ENCODE data around the gene C17orf50.

The C17orf50 gene

GRCh38 chr17:35760587-35760986 lies at the start of gene C17orf50:
TSS of gene C17orf50 (plus strand) at chr17:35760887. CDS start at chr17:35760942, 55 bp downstream.
- no peak for DNase-seq (ENCODE audit: low read depth)

- DNase-seq (ENCODE audit: low read depth), result no peak
Observed at GRCh38 chr17:35710950-35711349, 49.7 kb upstream of the C17orf50 start.

DNA sequence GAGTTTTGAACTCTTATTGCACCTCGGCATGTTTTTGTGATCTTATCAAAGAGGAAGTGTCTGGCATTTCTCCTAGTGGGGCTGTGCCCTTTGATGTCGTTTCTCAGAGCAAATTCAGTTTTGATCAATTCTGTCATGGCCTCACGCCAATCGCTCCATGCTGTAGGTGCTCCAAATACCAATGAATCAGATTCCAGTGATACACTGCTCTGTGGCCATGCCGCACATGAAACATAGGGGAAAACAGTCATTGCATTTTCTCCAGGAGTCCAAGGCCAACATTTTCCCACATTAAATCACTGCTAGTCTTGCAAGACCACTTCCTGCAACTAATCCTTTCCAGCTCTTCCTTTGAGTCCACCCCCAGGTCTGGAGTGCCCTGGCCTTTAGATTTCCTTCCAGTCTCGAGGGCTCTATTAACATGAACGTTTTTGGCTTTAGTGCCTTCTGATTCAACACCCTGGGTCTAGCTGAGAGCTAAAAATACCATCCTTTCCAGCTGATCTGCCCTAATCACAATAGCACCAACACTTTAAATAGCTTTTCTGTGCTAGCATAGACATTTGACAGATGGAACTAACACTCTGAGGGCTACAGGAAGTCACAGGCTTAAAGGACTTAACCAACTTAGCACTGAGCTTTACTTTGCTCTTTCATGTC lies 47.5 kb upstream of the C17orf50 start:
- DNase-seq (ENCODE audit: low read depth), result no peak

DNA sequence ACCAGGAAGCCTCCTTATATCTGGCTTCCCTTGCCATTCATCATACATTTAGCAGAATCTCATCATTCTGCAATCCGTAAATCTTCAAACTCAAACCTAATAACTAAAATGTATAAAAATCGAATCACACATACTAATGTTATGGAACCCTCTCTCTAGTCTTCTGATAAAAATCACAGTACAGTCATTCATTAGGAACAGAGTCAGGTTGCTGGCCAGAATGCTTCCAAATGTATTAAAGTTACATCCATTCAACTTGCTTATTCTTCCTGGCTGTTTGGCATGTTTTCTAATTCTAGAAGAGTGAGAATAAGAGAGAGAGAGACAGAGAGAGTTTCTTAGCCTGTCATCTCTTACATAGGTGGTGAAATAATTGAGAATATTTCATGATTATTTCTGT lies 45.7 kb upstream of the C17orf50 start:
- DNase-seq (ENCODE audit: low read depth), result no peak

DNA sequence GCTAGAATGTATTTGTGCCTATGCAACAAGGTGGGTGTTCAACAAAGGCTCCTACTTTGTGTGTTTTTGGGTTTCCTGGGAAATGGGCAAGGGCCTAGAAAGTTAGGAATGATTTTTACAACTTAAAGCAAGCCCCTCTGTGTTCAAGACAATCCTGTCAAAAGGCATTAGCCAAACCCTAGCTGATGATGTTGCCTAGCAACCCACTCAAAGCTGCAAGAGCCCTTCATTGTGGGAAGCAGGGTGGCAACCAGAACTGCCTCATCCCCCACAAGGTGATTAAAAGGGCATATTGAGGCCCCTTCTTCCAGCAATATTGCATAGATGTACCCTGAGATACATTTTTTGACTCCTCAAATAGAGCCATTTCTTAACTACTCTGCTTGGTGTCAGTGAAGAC lies 45.3 kb upstream of the C17orf50 start:
- no peak for DNase-seq (ENCODE audit: low read depth)

- no peak for DNase-seq (ENCODE audit: low read depth)
Observed at GRCh38 chr17:35716173-35716572, 44.5 kb upstream of the C17orf50 start.

DNA sequence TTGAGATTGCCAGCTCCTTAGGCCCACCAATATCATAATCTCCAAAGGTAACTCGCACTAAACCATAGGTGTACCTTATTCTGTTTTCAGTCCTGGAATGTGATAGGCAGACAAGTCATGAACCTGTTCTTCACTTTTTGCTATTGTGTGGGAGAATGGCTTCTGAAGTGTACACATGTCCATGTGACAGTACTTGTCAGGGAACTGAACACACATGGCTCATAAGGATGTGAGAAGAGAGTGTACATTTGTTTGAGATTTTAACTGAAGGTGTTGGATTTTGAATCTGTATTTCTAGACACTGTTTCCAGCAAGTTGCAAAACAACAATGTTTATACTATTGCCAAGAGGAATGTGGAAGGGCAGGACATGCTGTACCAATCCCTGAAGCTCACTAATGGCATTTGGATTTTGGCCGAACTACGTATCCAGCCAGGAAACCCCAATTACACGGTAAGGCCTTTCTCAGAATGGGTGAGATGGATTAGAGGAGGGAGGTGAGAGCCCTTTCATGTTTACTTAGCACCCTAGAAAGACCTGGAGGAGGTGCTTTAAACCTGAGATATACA lies 43.7 kb upstream of the C17orf50 start:
- no peak for DNase-seq (ENCODE audit: low read depth)

DNA sequence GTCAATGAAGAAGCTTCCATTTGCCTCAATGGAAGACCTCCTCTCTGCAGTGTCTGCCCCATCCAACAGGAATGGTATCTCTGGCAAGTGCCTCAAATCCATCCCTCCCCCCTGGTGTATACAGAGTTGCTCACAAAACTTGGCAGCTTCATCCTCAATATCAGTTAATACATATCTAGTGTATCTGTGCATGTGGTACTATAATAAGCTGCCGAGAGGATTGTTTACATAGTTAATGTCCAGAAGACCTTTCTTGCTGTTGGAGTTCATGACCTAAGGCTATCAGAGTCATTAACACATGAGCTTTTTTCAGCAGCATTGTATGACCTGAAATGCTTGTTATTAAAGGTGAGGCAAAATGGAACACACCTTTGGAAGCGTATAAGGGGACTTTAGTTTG lies 43.2 kb upstream of the C17orf50 start:
- no peak for DNase-seq (ENCODE audit: low read depth)

- no peak for DNase-seq (ENCODE audit: low read depth)
Observed at GRCh38 chr17:35723735-35724134, 37.0 kb upstream of the C17orf50 start.

GRCh38 chr17:35725058-35725457 lies 35.6 kb upstream of the C17orf50 start:
- DNase-seq (ENCODE audit: low read depth), result no peak

DNA sequence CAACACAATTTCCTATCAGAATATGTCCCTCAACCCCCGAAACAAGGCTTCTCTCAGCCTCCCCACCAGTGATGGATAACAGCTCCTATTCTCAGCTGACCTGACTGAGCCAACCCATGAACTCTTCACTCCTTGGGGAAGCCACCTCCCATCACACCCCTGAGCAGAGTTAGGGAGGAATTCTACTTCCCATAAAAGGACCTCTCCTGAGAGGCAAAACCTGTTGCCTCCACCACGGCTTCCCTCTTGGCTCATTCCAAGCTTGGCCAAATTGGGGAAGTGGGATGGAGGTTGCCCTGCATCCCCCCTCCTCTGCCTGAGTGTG lies 34.9 kb upstream of the C17orf50 start:
- DNase-seq (ENCODE audit: low read depth), result no peak

DNA sequence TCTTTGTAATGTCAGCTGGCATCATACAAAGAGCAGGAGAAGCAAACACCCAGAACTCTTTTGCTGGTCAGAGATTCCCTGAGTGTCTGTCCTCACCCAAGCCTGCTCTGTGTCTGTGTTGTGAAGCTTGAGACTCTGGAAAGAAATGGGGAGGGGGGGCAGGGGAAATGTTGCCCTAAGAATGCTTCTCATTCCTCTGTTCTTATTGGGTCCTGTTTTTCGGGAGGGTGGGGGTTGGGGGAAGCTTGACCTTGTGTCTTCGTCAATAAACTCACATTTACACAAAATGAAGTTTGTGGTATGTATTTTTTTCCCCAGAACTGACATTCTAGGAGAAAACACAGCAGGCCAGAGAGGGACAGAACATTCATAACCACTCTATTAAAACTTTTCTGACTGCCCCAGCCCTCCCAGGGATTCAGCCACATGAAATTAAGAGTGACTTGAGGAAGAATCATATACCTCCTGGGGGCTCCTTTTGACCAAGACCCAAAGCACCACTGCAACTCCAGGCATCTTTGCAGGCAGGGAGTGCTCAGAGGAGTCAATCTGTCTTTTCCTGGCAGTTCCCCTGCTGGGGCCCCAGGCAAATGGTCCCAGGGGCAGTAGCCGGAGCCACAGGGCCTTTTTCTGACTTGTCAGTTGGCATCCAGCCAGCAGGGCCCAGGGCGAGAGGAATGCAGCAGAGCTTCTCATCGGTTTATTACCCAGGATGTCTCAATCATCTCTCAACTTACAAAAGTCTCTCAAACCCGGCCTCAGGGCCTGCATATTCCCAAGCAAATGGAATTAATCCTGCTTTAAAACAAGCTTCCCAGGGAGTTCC lies 34.3 kb upstream of the C17orf50 start:
- no peak for DNase-seq (ENCODE audit: low read depth)

DNA sequence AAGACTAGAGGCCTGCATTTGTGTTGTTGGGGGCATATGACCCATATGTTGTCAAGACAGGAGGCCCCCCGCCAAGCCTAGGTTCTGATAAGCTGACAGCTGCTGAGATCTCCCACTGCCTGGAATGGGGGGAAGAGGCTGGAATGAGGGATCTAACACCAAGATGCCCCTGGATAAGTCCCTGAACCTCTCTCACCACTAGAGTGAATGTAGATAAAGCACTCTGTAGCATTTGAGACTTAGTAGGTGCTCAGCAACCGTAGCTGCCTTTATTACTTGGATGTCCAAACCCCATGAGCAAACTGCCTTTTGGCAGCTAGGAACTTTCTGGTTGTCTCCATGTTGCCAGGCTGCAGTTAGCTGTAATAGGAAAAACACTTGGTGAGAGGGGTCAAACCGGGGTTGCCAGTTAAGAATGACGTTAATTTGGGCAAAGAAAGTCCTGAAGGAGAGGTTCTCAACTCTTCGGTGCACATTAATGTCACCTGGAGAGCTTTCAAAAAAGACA lies 33.7 kb upstream of the C17orf50 start:
- no peak for DNase-seq (ENCODE audit: low read depth)

DNA sequence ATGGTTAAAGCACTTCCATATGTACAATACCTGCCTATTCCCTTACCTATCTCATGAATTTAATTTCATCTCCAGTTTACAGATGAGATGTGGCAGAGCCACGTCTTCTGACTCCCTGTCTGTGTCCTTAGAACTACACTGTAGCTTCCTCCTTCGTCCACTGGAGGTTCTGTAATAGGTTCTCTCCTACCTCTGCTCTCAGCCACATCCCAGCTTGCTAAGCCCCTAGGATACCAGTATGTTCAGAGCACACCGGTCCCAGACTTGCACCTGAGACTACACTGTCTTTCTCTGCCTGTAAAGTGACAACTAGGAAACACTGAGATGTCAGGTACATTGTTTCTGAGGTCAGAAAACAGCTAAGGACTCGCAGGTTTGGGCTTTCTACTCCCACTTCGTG lies 33.1 kb upstream of the C17orf50 start:
- no peak for DNase-seq (ENCODE audit: low read depth)

DNA sequence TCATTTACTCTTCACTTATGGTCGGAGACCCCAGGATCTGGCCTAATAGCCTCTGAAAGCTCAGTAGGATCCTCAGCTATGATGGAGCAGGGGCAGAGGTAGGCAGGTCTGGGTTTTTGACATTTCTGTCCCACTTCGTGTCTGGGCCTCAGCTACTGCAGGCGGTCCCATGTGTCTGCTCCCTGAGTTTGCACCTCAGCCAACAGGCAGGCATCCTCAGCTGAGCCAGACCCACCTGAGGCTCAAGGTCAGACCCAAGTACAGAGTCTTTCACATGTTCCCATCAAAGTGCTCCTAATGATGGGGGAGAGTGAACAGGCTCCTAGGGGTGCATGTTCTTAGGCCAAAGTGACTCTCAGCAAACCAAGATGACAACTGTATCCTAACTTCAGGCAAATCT lies 32.1 kb upstream of the C17orf50 start:
- no peak for DNase-seq (ENCODE audit: low read depth)

DNA sequence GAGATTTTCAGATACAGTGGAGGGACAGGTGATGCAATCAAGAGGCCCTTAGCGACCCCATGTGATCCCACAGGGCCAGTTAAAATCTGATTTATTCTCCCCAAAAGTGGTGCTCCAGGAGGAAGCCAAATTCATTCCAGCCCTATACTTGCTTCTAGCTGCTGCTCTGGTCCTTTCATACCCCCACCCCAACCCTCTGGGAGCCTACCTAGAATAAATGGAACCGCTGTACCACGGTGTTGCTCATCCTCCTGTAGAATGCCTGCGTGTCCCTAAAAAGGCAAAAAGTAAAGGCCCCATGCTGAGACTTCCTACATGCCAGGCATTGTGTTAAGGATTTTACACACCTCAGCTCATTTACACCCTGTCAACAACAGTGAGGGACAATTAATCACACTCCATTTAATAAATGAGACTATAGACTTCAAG lies 31.3 kb upstream of the C17orf50 start:
- no peak for DNase-seq (ENCODE audit: low read depth)

DNA sequence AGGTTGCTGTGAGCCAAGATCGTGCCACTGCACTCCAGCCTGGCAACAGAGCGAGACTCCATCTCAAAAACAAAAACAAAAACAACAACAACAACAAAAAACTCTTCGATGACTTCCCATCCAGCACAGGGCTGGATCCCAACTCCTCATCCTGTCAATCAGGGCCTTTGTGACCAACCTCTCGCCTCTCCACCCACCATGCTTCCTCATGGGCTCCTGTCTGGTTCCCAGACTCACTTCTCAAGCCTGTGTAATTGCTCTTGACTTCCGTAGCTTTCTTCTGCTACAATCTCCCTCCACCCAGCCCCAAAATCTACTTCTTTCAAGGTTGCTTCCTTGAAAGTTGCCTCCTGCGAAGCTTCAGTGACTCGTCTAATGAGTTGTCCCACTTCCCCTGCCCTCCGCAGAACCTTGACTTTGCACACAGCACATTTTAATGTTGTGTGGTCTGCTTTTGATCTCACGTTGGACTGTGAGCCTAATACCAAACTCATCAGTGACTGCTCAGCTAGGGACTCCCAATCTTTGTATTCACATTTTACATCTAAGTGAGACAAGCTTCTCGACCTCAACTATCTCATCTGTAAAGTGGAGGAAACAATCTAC lies 30.2 kb upstream of the C17orf50 start:
- no peak for DNase-seq (ENCODE audit: low read depth)

DNA sequence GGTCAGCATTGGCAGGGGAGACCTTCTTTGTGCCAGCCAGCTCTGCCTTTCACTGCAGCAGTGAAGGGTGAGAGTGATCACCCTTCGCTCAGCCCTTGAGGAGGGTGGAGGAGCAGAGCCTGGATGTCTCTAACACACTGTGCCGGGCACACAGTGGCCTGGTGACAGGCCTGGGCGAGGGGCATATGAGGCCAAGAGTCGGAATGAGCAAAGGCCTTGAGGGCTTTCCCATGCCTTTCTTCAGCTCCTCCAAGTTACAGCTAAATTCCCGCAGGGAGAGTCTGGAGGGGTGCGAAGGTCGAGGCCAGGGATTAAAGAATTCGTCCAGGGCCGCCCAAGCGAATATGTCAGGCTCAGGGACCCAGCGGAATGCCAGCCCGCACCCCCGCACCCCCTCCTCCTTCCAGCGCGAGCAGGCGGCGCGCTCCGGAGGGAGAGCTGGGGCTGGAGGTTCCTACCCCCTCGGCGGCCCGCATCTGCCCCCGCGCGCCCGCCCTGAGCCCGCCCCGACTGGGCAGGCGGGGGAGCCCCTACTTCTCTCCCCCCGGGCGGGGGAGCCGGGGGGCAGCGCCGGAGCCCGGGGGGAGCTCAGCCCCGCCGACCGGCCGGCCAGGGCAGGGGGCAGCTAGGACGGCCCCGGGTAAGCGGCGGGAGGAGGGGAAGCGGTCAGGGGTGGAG lies 29.3 kb upstream of the C17orf50 start, which contains the start of gene RASL10B:
Gene RASL10B (plus strand): TSS at position 401 of the 678 bp plus-strand sequence. CDS start 3,546 bp downstream, outside the sequence.
- DNase-seq (ENCODE audit: low read depth), result peak; percentile 30

GRCh38 chr17:35731917-35732805 lies 28.5 kb upstream of the C17orf50 start:
- no peak for DNase-seq (ENCODE audit: low read depth)

GRCh38 chr17:35732806-35733136 lies 27.9 kb upstream of the C17orf50 start:
- DNase-seq (ENCODE audit: low read depth), result no peak

- DNase-seq (ENCODE audit: low read depth), result no peak
Observed at GRCh38 chr17:35733366-35733765, 27.3 kb upstream of the C17orf50 start.

All from activated T-cell treated with anti-CD3 and anti-CD28 coated beads for 1 hour (primary cell).